H9 (cell line): ENCODE data around the gene DEFB131B. TPM values are rescaled to one million over a fixed set of nuclear protein-coding genes. Genes with fewer than 3 reads are reported as not detected.

ENCODE experiments used
- DNase-seq: peaks from one replicate; pipeline ENCODE4 v3.0.0-alpha.2; 2017
- H2AFZ ChIP-seq: one replicate; pipeline ENCODE4 v1.6.1; 2013; ENCODE audit warnings: mild to moderate bottlenecking, low read length, control low read depth, moderate library complexity
- H2AK5ac ChIP-seq: 2 replicates; pipeline ENCODE4 v1.6.1; 2013; ENCODE audit warnings: low read length, control low read depth, mixed read lengths; ENCODE audit not compliant: insufficient read length
- H2BK120ac ChIP-seq: one replicate; pipeline ENCODE4 v1.6.1; 2013; ENCODE audit warnings: low read depth, mild to moderate bottlenecking, low read length, control low read depth, inconsistent platforms; ENCODE audit not compliant: poor library complexity, severe bottlenecking
- H2BK12ac ChIP-seq: 2 replicates; pipeline ENCODE4 v1.6.1; 2013; ENCODE audit warnings: low read length, control low read depth, mixed read lengths, low read depth; ENCODE audit not compliant: insufficient read length
- H2BK15ac ChIP-seq: 2 replicates; pipeline ENCODE4 v1.6.1; 2013; ENCODE audit warnings: low read depth, low read length, control low read depth
- H2BK20ac ChIP-seq: one replicate; pipeline ENCODE4 v1.6.1; 2013; ENCODE audit warnings: low read depth, mild to moderate bottlenecking, low read length, control low read depth, inconsistent platforms; ENCODE audit not compliant: poor library complexity, severe bottlenecking
- H2BK5ac ChIP-seq: 2 replicates; pipeline ENCODE4 v1.6.1; 2013; ENCODE audit warnings: low read length, control low read depth, mixed read lengths; ENCODE audit not compliant: insufficient read length
- H3K14ac ChIP-seq: 2 replicates; pipeline ENCODE4 v1.6.1; 2013; ENCODE audit warnings: low read length, control low read depth; ENCODE audit not compliant: insufficient read depth
- H3K18ac ChIP-seq: 2 replicates; pipeline ENCODE4 v1.6.1; 2013; ENCODE audit warnings: low read depth, mild to moderate bottlenecking, mixed read lengths, low read length, control low read depth; ENCODE audit not compliant: insufficient read length
- H3K23ac ChIP-seq: 2 replicates; pipeline ENCODE4 v1.6.1; 2013; ENCODE audit warnings: low read length, control low read depth, mixed read lengths, low read depth; ENCODE audit not compliant: insufficient read length
- H3K23me2 ChIP-seq: 2 replicates; pipeline ENCODE4 v1.6.1; 2013; ENCODE audit warnings: low read depth, mild to moderate bottlenecking, mixed read lengths, low read length, control low read depth; ENCODE audit not compliant: insufficient read length, poor library complexity, severe bottlenecking
- H3K27ac ChIP-seq: 2 replicates; pipeline ENCODE4 v1.5.1; 2013; ENCODE audit warnings: low read length, control low read depth, mixed read lengths, low read depth; ENCODE audit not compliant: insufficient read length
- H3K27me3 ChIP-seq: 2 replicates; pipeline ENCODE4 v1.6.1; 2013; ENCODE audit warnings: low read length, control low read depth, inconsistent platforms; ENCODE audit not compliant: insufficient read depth
- H3K4ac ChIP-seq: 2 replicates; pipeline ENCODE4 v1.6.1; 2013; ENCODE audit warnings: low read depth, mild to moderate bottlenecking, control low read depth, inconsistent platforms, low read length, moderate library complexity
- H3K4me1 ChIP-seq: 2 replicates; pipeline ENCODE4 v1.6.1; 2013; ENCODE audit warnings: low read length, control low read depth, inconsistent platforms; ENCODE audit not compliant: insufficient read depth
- H3K4me2 ChIP-seq: 2 replicates; pipeline ENCODE4 v1.6.1; 2013; ENCODE audit warnings: low read length, control low read depth, mixed read lengths; ENCODE audit not compliant: insufficient read length, insufficient read depth
- H3K56ac ChIP-seq: 2 replicates; pipeline ENCODE4 v1.6.1; 2013; ENCODE audit warnings: low read depth, mild to moderate bottlenecking, mixed read lengths, low read length, control low read depth; ENCODE audit not compliant: insufficient read length
- H3K79me1 ChIP-seq: 2 replicates; pipeline ENCODE4 v1.6.1; 2013; ENCODE audit warnings: low read depth, mild to moderate bottlenecking, moderate library complexity, low read length, control low read depth, inconsistent platforms; ENCODE audit not compliant: insufficient read depth, poor library complexity, severe bottlenecking
- H3K79me2 ChIP-seq: 2 replicates; pipeline ENCODE4 v1.6.1; 2013; ENCODE audit warnings: low read length, control low read depth, inconsistent platforms; ENCODE audit not compliant: insufficient read depth
- H3K9ac ChIP-seq: 2 replicates; pipeline ENCODE4 v1.6.1; 2013; ENCODE audit warnings: low read length, control low read depth, mixed read lengths; ENCODE audit not compliant: insufficient read length; ENCODE audit errors: extremely low read depth
- H3K9me3 ChIP-seq: one replicate; pipeline ENCODE4 v1.6.1; 2013; ENCODE audit warnings: low read depth, low read length, inconsistent platforms; ENCODE audit not compliant: control insufficient read depth
- H3T11ph ChIP-seq: one replicate; pipeline ENCODE4 v1.6.1; 2013; ENCODE audit warnings: mild to moderate bottlenecking, low read length, control low read depth, inconsistent platforms
- H4K20me1 ChIP-seq: one replicate; pipeline ENCODE4 v1.6.1; 2013; ENCODE audit not compliant: control insufficient read depth, insufficient read length, insufficient read depth
- H4K5ac ChIP-seq: 2 replicates; pipeline ENCODE4 v1.6.1; 2013; ENCODE audit warnings: low read depth, mild to moderate bottlenecking, mixed read lengths, low read length, control low read depth; ENCODE audit not compliant: insufficient read length
- H4K8ac ChIP-seq: replicated peaks from 2 replicates; pipeline ENCODE4 v1.6.1; 2013; ENCODE audit warnings: low read length, control low read depth, mixed read lengths, low read depth; ENCODE audit not compliant: insufficient read length
- H4K91ac ChIP-seq: 2 replicates; pipeline ENCODE4 v1.6.1; 2013; ENCODE audit warnings: low read depth, mild to moderate bottlenecking, moderate library complexity, mixed read lengths, low read length, control low read depth; ENCODE audit not compliant: insufficient read length
- H3K27ac Mint-ChIP-seq, 3 experiments: 2 replicates in 2 of 3; 3 replicates in 1 of 3; pipeline ENCODE4 v1.8.0; 2020 to 2021; ENCODE audit warnings: mixed read lengths in 3 of 3, mild to moderate bottlenecking in 1 of 3, moderate library complexity in 1 of 3
- H3K27me3 Mint-ChIP-seq: 2 replicates; pipeline ENCODE4 v1.8.0; 2021; ENCODE audit warnings: low read depth, mild to moderate bottlenecking, moderate library complexity, mixed read lengths
- H3K36me3 Mint-ChIP-seq, 3 experiments: 2 replicates in 2 of 3; 3 replicates in 1 of 3; pipeline ENCODE4 v1.8.0; 2020 to 2021; ENCODE audit warnings: low read depth in 3 of 3, mixed read lengths in 3 of 3; ENCODE audit not compliant: insufficient read depth in 1 of 3
- H3K4me1 Mint-ChIP-seq, 2 experiments: 2 replicates each; pipeline ENCODE4 v1.8.0; 2020; ENCODE audit warnings: mixed read lengths in 2 of 2
- H3K4me3 Mint-ChIP-seq, 2 experiments: 2 replicates in 1 of 2; 3 replicates in 1 of 2; pipeline ENCODE4 v1.8.0; 2020 to 2021; ENCODE audit warnings: mild to moderate bottlenecking in 2 of 2, mixed read lengths in 2 of 2, moderate library complexity in 1 of 2
- H3K9me3 Mint-ChIP-seq, 2 experiments: 2 replicates in 1 of 2; 3 replicates in 1 of 2; pipeline ENCODE4 v1.8.0; 2020; ENCODE audit warnings: mild to moderate bottlenecking in 2 of 2, mixed read lengths in 2 of 2, moderate library complexity in 1 of 2
- WGBS: extraction: QIAGEN DNeasy Blood & Tissue Kit; methylation state at CpG from one replicate; pipeline ENCODE4 v1.1.7; 2013; ENCODE audit warnings: missing lambda C conversion rate, low lambda C conversion rate, mixed read lengths; ENCODE audit not compliant: insufficient read length; ENCODE audit errors: extremely low coverage; 5-methylcytosine and 5-hydroxymethylcytosine counted together
- total RNA-seq: library from RNA; stranded (reverse); gene quantifications from 2 replicates; pipeline ENCODE4 v1.2.1, GENCODE V29; 2021
- TF ChIP-seq, protein P1 (sequence below): fragments of 200-600 bp; sonication (generic); conservative IDR thresholded peaks from 3 replicates; pipeline ENCODE4 v1.8.0; 2021; ENCODE audit warnings: antibody characterized with exemption, mild to moderate bottlenecking

The DEFB131B gene
- total RNA-seq, 1 experiment from 2014 or later, result not detected

DNA sequence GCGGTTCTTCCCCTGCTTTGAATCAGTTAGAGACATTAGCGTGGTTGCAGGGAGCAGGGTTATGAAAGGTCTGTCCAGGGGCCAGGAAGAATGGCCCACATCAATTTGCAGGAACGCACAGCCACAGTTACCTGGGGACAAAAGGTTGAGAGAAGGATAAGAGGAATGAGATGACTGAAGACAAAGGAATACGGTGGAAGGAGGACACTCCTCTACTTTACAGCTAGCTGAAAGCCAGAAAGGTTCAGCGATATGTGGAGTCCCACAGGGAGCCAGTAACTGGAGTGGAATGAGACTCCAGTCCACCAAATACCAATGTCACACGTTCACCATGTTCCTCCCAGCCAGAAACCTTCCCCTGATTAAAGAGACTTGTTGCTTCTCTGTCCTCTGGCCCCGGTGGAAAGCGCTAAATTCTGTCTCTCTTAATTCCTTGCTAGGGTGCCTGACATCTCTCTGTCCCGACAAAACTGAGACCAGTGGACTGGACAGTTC lies 39.4 kb downstream of the DEFB131B start:
- Histone ChIP-seq H2AK5ac (no peak overlapping the region), H4K91ac (no peak overlapping the region), H3K9ac (no peak overlapping the region), H3K27me3 (no peaks in the 10 kb centered on the region), H3K79me2 (no peaks in the 10 kb centered on the region), H3K9me3 (no peaks in the 10 kb centered on the region), H2BK12ac (no peak overlapping the region), H3K18ac (no peak overlapping the region), H3K27ac (no peak overlapping the region), H3K4me1 (no peaks in the 10 kb centered on the region), H4K8ac (no peak overlapping the region), H2BK120ac (no peak overlapping the region), H3K79me1 (no peaks in the 10 kb centered on the region), H3K23ac (no peak overlapping the region), H2AFZ (no peak overlapping the region), H3K4me2 (no peak overlapping the region), H3K23me2 (no peaks in the 10 kb centered on the region), H4K5ac (no peak overlapping the region), H2BK20ac (no peak overlapping the region), H2BK5ac (no peak overlapping the region), H3K4ac (no peak overlapping the region), H3T11ph (no peak overlapping the region), H3K56ac (no peak overlapping the region), H2BK15ac (no peak overlapping the region), H3K14ac (no peak overlapping the region), H4K20me1 (no peaks in the 10 kb centered on the region)
- no CpG with 5 or more reads among the region's 9 CpGs for WGBS
- H3K4me3 Mint-ChIP-seq, result no peak overlapping the region
- no peaks in the 10 kb centered on the region for H3K4me1 Mint-ChIP-seq
- H3K27me3 Mint-ChIP-seq, result no peaks in the 10 kb centered on the region
- DNase-seq, result no peak
- peaks cover 8 to 53% (median 50%) of the 10 kb centered on the region in 3 experiments; a peak in 6 of 7 replicates for H3K36me3 Mint-ChIP-seq
- H3K9me3 Mint-ChIP-seq, result no peaks in the 10 kb centered on the region
- TF ChIP-seq, protein P1, sequence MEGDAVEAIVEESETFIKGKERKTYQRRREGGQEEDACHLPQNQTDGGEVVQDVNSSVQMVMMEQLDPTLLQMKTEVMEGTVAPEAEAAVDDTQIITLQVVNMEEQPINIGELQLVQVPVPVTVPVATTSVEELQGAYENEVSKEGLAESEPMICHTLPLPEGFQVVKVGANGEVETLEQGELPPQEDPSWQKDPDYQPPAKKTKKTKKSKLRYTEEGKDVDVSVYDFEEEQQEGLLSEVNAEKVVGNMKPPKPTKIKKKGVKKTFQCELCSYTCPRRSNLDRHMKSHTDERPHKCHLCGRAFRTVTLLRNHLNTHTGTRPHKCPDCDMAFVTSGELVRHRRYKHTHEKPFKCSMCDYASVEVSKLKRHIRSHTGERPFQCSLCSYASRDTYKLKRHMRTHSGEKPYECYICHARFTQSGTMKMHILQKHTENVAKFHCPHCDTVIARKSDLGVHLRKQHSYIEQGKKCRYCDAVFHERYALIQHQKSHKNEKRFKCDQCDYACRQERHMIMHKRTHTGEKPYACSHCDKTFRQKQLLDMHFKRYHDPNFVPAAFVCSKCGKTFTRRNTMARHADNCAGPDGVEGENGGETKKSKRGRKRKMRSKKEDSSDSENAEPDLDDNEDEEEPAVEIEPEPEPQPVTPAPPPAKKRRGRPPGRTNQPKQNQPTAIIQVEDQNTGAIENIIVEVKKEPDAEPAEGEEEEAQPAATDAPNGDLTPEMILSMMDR, result no peak
- H3K27ac Mint-ChIP-seq, result no peak overlapping the region; a peak in 1 of 7 replicates
